SU-DHL-6 (cell line): ENCODE measurements around the gene TMEM139.

ENCODE experiments used
- CTCF ChIP-seq: fragments of 200-600 bp; sonication (generic); IDR thresholded peaks from one replicate; pipeline ENCODE4 v1.5.1; 2017; ENCODE audit warnings: antibody characterized with exemption, mild to moderate bottlenecking, low read length, moderate library complexity; ENCODE audit not compliant: insufficient read depth, poor library complexity, severe bottlenecking
- EZH2phosphoT487 ChIP-seq: fragments of 200-600 bp; sonication (generic), shearing (Covaris generic); conservative IDR thresholded peaks from 2 replicates; pipeline ENCODE4 v1.6.1; 2018; ENCODE audit warnings: mild to moderate bottlenecking, antibody characterized with exemption, low read length, moderate library complexity, mixed read lengths

- TF ChIP-seq EZH2phosphoT487, result no peak
- TF ChIP-seq CTCF, result no peak
Observed at GRCh38 chr7:143295870-143296269, 11.1 kb downstream of the TMEM139 start.
